HCT116 (cell line): ENCODE data around the gene CDHR3. TPM values are rescaled to one million over a fixed set of nuclear protein-coding genes. Genes with fewer than 3 reads are reported as not detected.

Source experiments
- ATAC-seq: fragments of 200-7000 bp; cut with Tn5 transposase; 2 replicates; pipeline ENCODE4 v1.9.1; 2020; ENCODE audit warnings: mild to moderate bottlenecking, moderate library complexity
- BruUV-seq: library from RNA; stranded (reverse); fragments of 400-500 nt; replicated peaks from 2 replicates; lab custom pipeline; 2021; lab: Mats Ljungman, UMichigan
- CTCF ChIA-PET: fragments of 300-600 bp; sonication (Branson Sonifier 250); formaldehyde crosslinking; loops from one replicate; lab custom pipeline; 2021; ENCODE audit warnings: antibody characterized with exemption; lab: Charles Lee
- POLR2A ChIA-PET: fragments of 300-600, 350-600 bp; sonication (Branson Sonifier 250); formaldehyde crosslinking; loops from one replicate; lab custom pipeline; 2021; ENCODE audit warnings: antibody characterized with exemption; lab: Charles Lee
- RAD21 ChIA-PET, 2 experiments: fragments of 300-600 bp; sonication (Branson Sonifier 250); formaldehyde crosslinking; loops; one replicate each; lab custom pipeline; 2023; ENCODE audit warnings: low total read pairs in 2 of 2; ENCODE audit not compliant: uncharacterized antibody in 2 of 2, unreplicated experiment in 2 of 2, low non-redundant PET in 1 of 2; lab: Charles Lee
- DNase-seq: peaks from one replicate; pipeline ENCODE4 v3.0.0-alpha.2; 2010; ENCODE audit warnings: low read depth, low spot score
- H2AFZ ChIP-seq: fragments of 200-600 bp; shearing (Covaris generic), sonication (generic); 2 replicates; pipeline ENCODE4 v1.6.1; 2017; ENCODE audit warnings: low read depth, mixed run types, mixed read lengths, antibody characterized with exemption, low read length; ENCODE audit not compliant: poor library complexity, severe bottlenecking
- H3K27ac ChIP-seq: 2 replicates; pipeline ENCODE4 v1.5.1; 2012; ENCODE audit warnings: low read depth, low read length
- H3K27me3 ChIP-seq: fragments of 200-600 bp; sonication (generic); 2 replicates; pipeline ENCODE4 v1.6.1; 2016; ENCODE audit warnings: mixed run types, low read length, mixed read lengths; ENCODE audit not compliant: insufficient read depth
- H3K36me3 ChIP-seq, 2 experiments: fragments of 200-500 bp in 1 of 2; fragments of 200-600 bp in 1 of 2; sonication (Bioruptor generic) in 1 of 2; sonication (generic) in 1 of 2; 2 replicates each; pipeline versions ENCODE4 v1.5.1 to v1.6.1; 2014 to 2016; ENCODE audit warnings: low read length in 2 of 2, inconsistent platforms in 1 of 2, mixed read lengths in 1 of 2, mixed run types in 1 of 2; ENCODE audit not compliant: insufficient read depth in 2 of 2, control insufficient read depth in 1 of 2
- H3K4me1 ChIP-seq, 2 experiments: fragments of 200-600 bp in 1 of 2; sonication (generic) in 1 of 2; 2 replicates each; pipeline versions ENCODE4 v1.5.1 to v1.6.1; 2012 to 2017; ENCODE audit warnings: low read length in 2 of 2, inconsistent platforms in 1 of 2, mild to moderate bottlenecking in 1 of 2, mixed read lengths in 1 of 2, mixed run types in 1 of 2, moderate library complexity in 1 of 2; ENCODE audit not compliant: insufficient read depth in 2 of 2, control insufficient read depth in 1 of 2
- H3K4me2 ChIP-seq: fragments of 200-600 bp; sonication (generic); 2 replicates; pipeline ENCODE4 v1.6.1; 2017; ENCODE audit warnings: mixed run types, low read length, mixed read lengths
- H3K4me3 ChIP-seq, 2 experiments: fragments of 200-600 bp in 1 of 2; sonication (generic) in 1 of 2; replicated peaks in 1 of 2; 2 replicates each; pipeline ENCODE4 v1.5.1; 2011 to 2016; ENCODE audit warnings: low read length in 2 of 2, control low read depth in 1 of 2, low read depth in 1 of 2, mild to moderate bottlenecking in 1 of 2, mixed read lengths in 1 of 2, mixed run types in 1 of 2
- H3K79me2 ChIP-seq: fragments of 200-600 bp; sonication (generic); 2 replicates; pipeline ENCODE4 v1.6.1; 2017; ENCODE audit warnings: mild to moderate bottlenecking, mixed run types, low read length, moderate library complexity, mixed read lengths; ENCODE audit not compliant: insufficient read depth
- H3K9ac ChIP-seq: fragments of 200-600 bp; sonication (generic); 2 replicates; pipeline ENCODE4 v1.6.1; 2016; ENCODE audit warnings: low read length, mixed read lengths
- H3K9me2 ChIP-seq: fragments of 200-600 bp; sonication (generic), shearing (Covaris generic); 2 replicates; pipeline ENCODE4 v1.6.1; 2017; ENCODE audit warnings: mixed run types, mild to moderate bottlenecking, moderate library complexity; ENCODE audit not compliant: insufficient read depth
- H3K9me3 ChIP-seq, 2 experiments: fragments of 200-500 bp in 1 of 2; fragments of 200-600 bp in 1 of 2; sonication (Bioruptor generic) in 1 of 2; sonication (generic) in 1 of 2; 2 replicates each; pipeline ENCODE4 v1.6.1; 2014 to 2017; ENCODE audit warnings: low read length in 2 of 2, mixed read lengths in 2 of 2, inconsistent platforms in 1 of 2, low read depth in 1 of 2, mild to moderate bottlenecking in 1 of 2, mixed run types in 1 of 2, moderate library complexity in 1 of 2; ENCODE audit not compliant: control insufficient read depth in 1 of 2, insufficient read depth in 1 of 2
- H4K20me1 ChIP-seq: fragments of 200-600 bp; sonication (generic), shearing (Covaris generic); 2 replicates; pipeline ENCODE4 v1.6.1; 2017; ENCODE audit warnings: mixed run types, mild to moderate bottlenecking, moderate library complexity; ENCODE audit not compliant: insufficient read depth
- CBX3 ChIP-seq: IDR thresholded peaks from 2 replicates; pipeline ENCODE4 v1.6.1; 2012; ENCODE audit warnings: low read depth
- CEBPB ChIP-seq: IDR thresholded peaks from 2 replicates; pipeline ENCODE4 v1.6.1; 2012; ENCODE audit warnings: low read depth
- EGR1 ChIP-seq: IDR thresholded peaks from 2 replicates; pipeline ENCODE4 v1.6.1; 2012; ENCODE audit warnings: low read depth
- ELF1 ChIP-seq: IDR thresholded peaks from 2 replicates; pipeline ENCODE4 v1.6.1; 2012; ENCODE audit warnings: low read depth, borderline replicate concordance
- EZH2 ChIP-seq: fragments of 200-600 bp; sonication (generic); IDR thresholded peaks from 2 replicates; pipeline ENCODE4 v1.6.1; 2017; ENCODE audit warnings: antibody characterized with exemption, mixed run types
- EZH2phosphoT487 ChIP-seq: fragments of 200-600 bp; IDR thresholded peaks from 2 replicates; pipeline ENCODE4 v1.6.1; 2018; ENCODE audit warnings: antibody characterized with exemption, borderline replicate concordance
- FOSL1 ChIP-seq: IDR thresholded peaks from 2 replicates; pipeline ENCODE4 v1.6.1; 2012; ENCODE audit warnings: low read depth
- JUND ChIP-seq: IDR thresholded peaks from 2 replicates; pipeline ENCODE4 v1.6.1; 2012
- POLR2AphosphoS5 ChIP-seq: IDR thresholded peaks from 2 replicates; pipeline ENCODE4 v1.6.1; 2011; ENCODE audit warnings: mild to moderate bottlenecking, low read depth, low read length, moderate library complexity
- RAD21 ChIP-seq: IDR thresholded peaks from 2 replicates; pipeline ENCODE4 v1.6.1; 2012; ENCODE audit warnings: low read depth, mild to moderate bottlenecking
- ZFX ChIP-seq: fragments of 450-650 bp; IDR thresholded peaks from 2 replicates; pipeline ENCODE4 v1.6.1; 2017
- ZNF274 ChIP-seq: fragments of 200-500 bp; sonication (Bioruptor generic); IDR thresholded peaks from 2 replicates; pipeline ENCODE4 v1.6.1; 2014; ENCODE audit warnings: mild to moderate bottlenecking, low read depth, low read length, inconsistent platforms
- intact Hi-C: fragments of 100-400 bp; cut with micrococcal nuclease; formaldehyde crosslinking; loops from 2 replicates; pipeline ENCODE4 v1.10.0; 2022
- total RNA-seq: library from RNA; stranded (reverse); gene quantifications from one replicate; pipeline ENCODE4 v1.2.1, GENCODE V29; 2021; ENCODE audit not compliant: unreplicated experiment
- TF ChIP-seq, protein P1 (sequence below), 3 experiments: fragments of 200-600 bp in 1 of 3; sonication (generic) in 1 of 3; IDR thresholded peaks in 2 of 3; conservative IDR thresholded peaks in 1 of 3; 2 replicates each; pipeline ENCODE4 v1.5.1; 2012 to 2017; ENCODE audit warnings: low read depth in 2 of 3, low read length in 2 of 3, antibody characterized with exemption in 1 of 3, borderline replicate concordance in 1 of 3, control low read depth in 1 of 3, mild to moderate bottlenecking in 1 of 3, mixed read lengths in 1 of 3, mixed run types in 1 of 3, moderate library complexity in 1 of 3; ENCODE audit not compliant: insufficient read depth in 1 of 3
- TF ChIP-seq, protein P2 (sequence below): IDR thresholded peaks from 2 replicates; pipeline ENCODE4 v1.6.1; 2012
- TF ChIP-seq, protein P3 (sequence below): IDR thresholded peaks from 2 replicates; pipeline ENCODE4 v1.6.1; 2011; ENCODE audit warnings: mild to moderate bottlenecking, low read length, moderate library complexity; ENCODE audit not compliant: insufficient replicate concordance; ENCODE audit errors: extremely low read depth

The CDHR3 gene
- total RNA-seq, 1 experiment from 2014 or later: 5.5 TPM

DNA sequence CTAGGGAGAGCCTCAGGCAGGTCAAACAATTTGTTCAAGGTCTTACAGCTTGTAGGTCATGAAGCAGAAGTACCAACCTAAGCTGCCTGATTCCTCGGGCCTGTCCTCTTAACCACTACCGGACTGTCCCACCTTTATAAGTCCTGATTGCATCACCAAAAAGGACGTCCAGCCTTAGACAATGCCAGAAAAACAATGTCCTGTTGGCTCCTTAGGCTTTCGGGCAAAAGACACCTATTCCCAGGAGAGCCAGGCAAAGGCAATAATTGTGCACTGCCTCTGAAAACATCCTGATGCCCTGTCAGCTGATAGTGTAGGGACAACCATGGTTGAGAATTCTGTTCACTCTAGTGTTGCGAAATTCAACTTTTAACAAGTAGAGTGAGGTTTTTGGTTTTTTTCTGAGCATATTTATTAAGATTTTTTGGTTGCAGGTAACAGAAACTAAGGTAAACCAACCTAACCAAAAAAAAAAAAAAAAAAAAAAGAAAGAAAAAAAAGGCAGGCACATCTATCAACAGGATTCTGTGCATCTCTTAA is 40.5 kb downstream of the CDHR3 start:
- no peak overlapping the region for H3K4me3 ChIP-seq
- H3K27me3 ChIP-seq: no peaks in the 10 kb centered on the region
- no peak for ATAC-seq
- H3K79me2 ChIP-seq: no peaks in the 10 kb centered on the region
- no peak overlapping the region for H3K9ac ChIP-seq
- CTCF ChIA-PET: no interaction called here
- H3K4me1 ChIP-seq: no peaks in the 10 kb centered on the region
- intact Hi-C loops: no loop called here
- no peaks in the 10 kb centered on the region for H4K20me1 ChIP-seq
- no peak overlapping the region for H2AFZ ChIP-seq
- TF ChIP-seq ELF1: no peak
- TF ChIP-seq RAD21: no peak
- TF ChIP-seq ZFX: no peak
- no peaks in the 10 kb centered on the region for H3K36me3 ChIP-seq
- no peak overlapping the region for H3K27ac ChIP-seq
- RAD21 ChIA-PET: no interaction called here
- BruUV-seq: no TSS peak
- H3K9me3 ChIP-seq: no peaks in the 10 kb centered on the region
- H3K4me2 ChIP-seq: no peak overlapping the region
- no peak for DNase-seq
- POLR2A ChIA-PET: no interaction called here
- H3K9me2 ChIP-seq: 0 out of 2 replicates have a peak, but pooled peaks cover 2% of the 10 kb centered on the region

DNA sequence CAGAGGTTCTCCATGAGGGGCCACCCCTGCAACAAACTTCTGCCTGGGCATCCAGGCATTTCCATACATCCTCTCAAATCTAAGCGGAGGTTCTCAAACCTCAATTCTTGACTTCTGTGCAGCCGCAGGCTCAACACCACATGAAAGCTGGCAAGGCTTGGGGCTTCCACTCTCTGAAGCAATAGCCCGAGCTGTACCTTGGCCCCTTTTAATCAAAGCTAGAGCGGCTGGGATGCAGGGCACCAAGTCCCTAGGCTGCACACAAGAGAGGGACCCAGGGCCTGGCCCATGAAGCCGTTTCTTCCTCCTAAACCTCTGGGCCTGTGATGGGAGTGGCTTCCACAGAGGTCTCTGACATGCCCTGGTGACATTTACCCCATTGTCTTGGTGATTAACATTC is 43.8 kb downstream of the CDHR3 start:
- H2AFZ ChIP-seq: no peak overlapping the region
- intact Hi-C loops: loop anchor here (5.0 kb wide), 1 partner anchor 75 kb away; no protein-coding TSS in a partner anchor
- H3K9me2 ChIP-seq: 0 out of 2 replicates have a peak, but pooled peaks cover 2% of the 10 kb centered on the region
- no peaks in the 10 kb centered on the region for H3K36me3 ChIP-seq
- POLR2A ChIA-PET: no interaction called here
- peaks cover 8 to 12% of the 10 kb centered on the region in 2 experiments; a peak in 3 of 4 replicates for H3K4me1 ChIP-seq
- DNase-seq: no peak
- ATAC-seq: no peak
- no peaks in the 10 kb centered on the region for H3K9me3 ChIP-seq
- no peaks in the 10 kb centered on the region for H3K27me3 ChIP-seq
- H3K27ac ChIP-seq: no peak overlapping the region
- TF ChIP-seq EZH2phosphoT487: no peak
- TF ChIP-seq ZNF274: no peak
- no peak for TF ChIP-seq CBX3
- TF ChIP-seq EZH2: no peak
- no peak for TF ChIP-seq ZFX
- TF ChIP-seq RAD21: no peak
- no peak for TF ChIP-seq FOSL1
- no peak for TF ChIP-seq POLR2AphosphoS5
- TF ChIP-seq, protein P1, sequence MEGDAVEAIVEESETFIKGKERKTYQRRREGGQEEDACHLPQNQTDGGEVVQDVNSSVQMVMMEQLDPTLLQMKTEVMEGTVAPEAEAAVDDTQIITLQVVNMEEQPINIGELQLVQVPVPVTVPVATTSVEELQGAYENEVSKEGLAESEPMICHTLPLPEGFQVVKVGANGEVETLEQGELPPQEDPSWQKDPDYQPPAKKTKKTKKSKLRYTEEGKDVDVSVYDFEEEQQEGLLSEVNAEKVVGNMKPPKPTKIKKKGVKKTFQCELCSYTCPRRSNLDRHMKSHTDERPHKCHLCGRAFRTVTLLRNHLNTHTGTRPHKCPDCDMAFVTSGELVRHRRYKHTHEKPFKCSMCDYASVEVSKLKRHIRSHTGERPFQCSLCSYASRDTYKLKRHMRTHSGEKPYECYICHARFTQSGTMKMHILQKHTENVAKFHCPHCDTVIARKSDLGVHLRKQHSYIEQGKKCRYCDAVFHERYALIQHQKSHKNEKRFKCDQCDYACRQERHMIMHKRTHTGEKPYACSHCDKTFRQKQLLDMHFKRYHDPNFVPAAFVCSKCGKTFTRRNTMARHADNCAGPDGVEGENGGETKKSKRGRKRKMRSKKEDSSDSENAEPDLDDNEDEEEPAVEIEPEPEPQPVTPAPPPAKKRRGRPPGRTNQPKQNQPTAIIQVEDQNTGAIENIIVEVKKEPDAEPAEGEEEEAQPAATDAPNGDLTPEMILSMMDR (IDR thresholded peaks at IDR 0.05 in 2 of 3, conservative IDR thresholded peaks at IDR 0.05 in 1 of 3; ENCODE audit: borderline replicate concordance in 1 of 3, insufficient read depth in 1 of 3, low read depth in 2 of 3, low read length in 2 of 3): no peak
- TF ChIP-seq JUND: no peak
- TF ChIP-seq EGR1: no peak
- TF ChIP-seq, protein P2, sequence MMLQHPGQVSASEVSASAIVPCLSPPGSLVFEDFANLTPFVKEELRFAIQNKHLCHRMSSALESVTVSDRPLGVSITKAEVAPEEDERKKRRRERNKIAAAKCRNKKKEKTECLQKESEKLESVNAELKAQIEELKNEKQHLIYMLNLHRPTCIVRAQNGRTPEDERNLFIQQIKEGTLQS: no peak
- no peak for TF ChIP-seq CEBPB
- TF ChIP-seq, protein P3, sequence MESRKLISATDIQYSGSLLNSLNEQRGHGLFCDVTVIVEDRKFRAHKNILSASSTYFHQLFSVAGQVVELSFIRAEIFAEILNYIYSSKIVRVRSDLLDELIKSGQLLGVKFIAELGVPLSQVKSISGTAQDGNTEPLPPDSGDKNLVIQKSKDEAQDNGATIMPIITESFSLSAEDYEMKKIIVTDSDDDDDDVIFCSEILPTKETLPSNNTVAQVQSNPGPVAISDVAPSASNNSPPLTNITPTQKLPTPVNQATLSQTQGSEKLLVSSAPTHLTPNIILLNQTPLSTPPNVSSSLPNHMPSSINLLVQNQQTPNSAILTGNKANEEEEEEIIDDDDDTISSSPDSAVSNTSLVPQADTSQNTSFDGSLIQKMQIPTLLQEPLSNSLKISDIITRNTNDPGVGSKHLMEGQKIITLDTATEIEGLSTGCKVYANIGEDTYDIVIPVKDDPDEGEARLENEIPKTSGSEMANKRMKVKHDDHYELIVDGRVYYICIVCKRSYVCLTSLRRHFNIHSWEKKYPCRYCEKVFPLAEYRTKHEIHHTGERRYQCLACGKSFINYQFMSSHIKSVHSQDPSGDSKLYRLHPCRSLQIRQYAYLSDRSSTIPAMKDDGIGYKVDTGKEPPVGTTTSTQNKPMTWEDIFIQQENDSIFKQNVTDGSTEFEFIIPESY: no peak
- CTCF ChIA-PET: no interaction called here
- H3K4me3 ChIP-seq: no peak overlapping the region
- RAD21 ChIA-PET: no interaction called here
- no TSS peak for BruUV-seq
- H4K20me1 ChIP-seq: no peaks in the 10 kb centered on the region
- no peak overlapping the region for H3K9ac ChIP-seq
- H3K4me2 ChIP-seq: no peak overlapping the region
- H3K79me2 ChIP-seq: no peaks in the 10 kb centered on the region
